GM12878 (cell line): ENCODE results near the gene NCKAP5. TPM values are rescaled to one million over a fixed set of nuclear protein-coding genes. Genes with fewer than 3 reads are reported as not detected.

Source experiments
- IRF4 ChIP-seq: IDR thresholded peaks from 2 replicates; pipeline ENCODE4 v1.6.1; 2011; ENCODE audit warnings: low read depth, low read length
- MEF2A ChIP-seq: IDR thresholded peaks from 2 replicates; pipeline ENCODE4 v1.6.1; 2011; ENCODE audit warnings: low read depth, mild to moderate bottlenecking, low read length, moderate library complexity; ENCODE audit not compliant: insufficient read depth
- MYC ChIP-seq: IDR thresholded peaks from 2 replicates; pipeline ENCODE4 v1.6.1; 2011; ENCODE audit warnings: mild to moderate bottlenecking, low read length, moderate library complexity, inconsistent platforms; ENCODE audit not compliant: insufficient read depth, insufficient replicate concordance, insufficient read length, severe bottlenecking
- RBBP5 ChIP-seq: fragments of 200-600 bp; sonication (generic); conservative IDR thresholded peaks from 2 replicates; pipeline ENCODE4 v1.6.1; 2016
- RELB ChIP-seq: fragments of 450-650 bp; IDR thresholded peaks from 2 replicates; pipeline ENCODE4 v1.6.1; 2017; ENCODE audit warnings: low read depth, mild to moderate bottlenecking, moderate library complexity
- TCF7 ChIP-seq: IDR thresholded peaks from 2 replicates; pipeline ENCODE4 v1.6.1; 2014; ENCODE audit warnings: antibody characterized with exemption, borderline replicate concordance
- polyA plus RNA-seq, 11 experiments: library from polyadenylated mRNA; depleted of rRNA in 4 of 11; unstranded in 6 of 11; stranded (reverse) in 5 of 11; fragments of >200 nt; fragmentation: Nextera tagmentation in 4 of 11; fragmentation: Illumina TruSeq in 1 of 11; extraction: Ambion mirVana in 4 of 11; extraction: Trizol in 1 of 11; gene quantifications; 1 replicate in 1 of 11; 2 replicates in 10 of 11; pipeline versions ENCODE4 v1.2.1 to v1.2.3, GENCODE V29; 2011 to 2016; ENCODE audit warnings: inconsistent platforms in 2 of 11, missing spikeins in 2 of 11, low read depth in 1 of 11
- total RNA-seq, 4 experiments: library from RNA; depleted of rRNA in 3 of 4; stranded (reverse); fragments of >200 nt in 3 of 4; fragmentation: Illumina TruSeq in 1 of 4; extraction: Trizol in 1 of 4; gene quantifications; 2 replicates each; pipeline versions ENCODE4 v1.2.1 to v1.2.3, GENCODE V29; 2013 to 2021
- TF ChIP-seq, protein P1 (sequence below): fragments of 450-650 bp; IDR thresholded peaks from 2 replicates; pipeline ENCODE4 v1.6.1; 2017; ENCODE audit warnings: mild to moderate bottlenecking, moderate library complexity
- TF ChIP-seq, protein P2 (sequence below): IDR thresholded peaks from 2 replicates; pipeline ENCODE4 v1.6.1; 2011; ENCODE audit warnings: low read depth, mild to moderate bottlenecking, low read length, moderate library complexity, borderline replicate concordance; ENCODE audit errors: extremely low read depth

The NCKAP5 gene
- total and polyA plus RNA-seq, 10 of the 15 experiments (the other 5 are each of a cell fraction or from before 2014, with no cell fraction given), result 0.06 to 0.44 (median 0.16) TPM

GRCh38 chr2:133334923-133335322, 233.3 kb downstream of the NCKAP5 start (continued):
- TF ChIP-seq, protein P1, sequence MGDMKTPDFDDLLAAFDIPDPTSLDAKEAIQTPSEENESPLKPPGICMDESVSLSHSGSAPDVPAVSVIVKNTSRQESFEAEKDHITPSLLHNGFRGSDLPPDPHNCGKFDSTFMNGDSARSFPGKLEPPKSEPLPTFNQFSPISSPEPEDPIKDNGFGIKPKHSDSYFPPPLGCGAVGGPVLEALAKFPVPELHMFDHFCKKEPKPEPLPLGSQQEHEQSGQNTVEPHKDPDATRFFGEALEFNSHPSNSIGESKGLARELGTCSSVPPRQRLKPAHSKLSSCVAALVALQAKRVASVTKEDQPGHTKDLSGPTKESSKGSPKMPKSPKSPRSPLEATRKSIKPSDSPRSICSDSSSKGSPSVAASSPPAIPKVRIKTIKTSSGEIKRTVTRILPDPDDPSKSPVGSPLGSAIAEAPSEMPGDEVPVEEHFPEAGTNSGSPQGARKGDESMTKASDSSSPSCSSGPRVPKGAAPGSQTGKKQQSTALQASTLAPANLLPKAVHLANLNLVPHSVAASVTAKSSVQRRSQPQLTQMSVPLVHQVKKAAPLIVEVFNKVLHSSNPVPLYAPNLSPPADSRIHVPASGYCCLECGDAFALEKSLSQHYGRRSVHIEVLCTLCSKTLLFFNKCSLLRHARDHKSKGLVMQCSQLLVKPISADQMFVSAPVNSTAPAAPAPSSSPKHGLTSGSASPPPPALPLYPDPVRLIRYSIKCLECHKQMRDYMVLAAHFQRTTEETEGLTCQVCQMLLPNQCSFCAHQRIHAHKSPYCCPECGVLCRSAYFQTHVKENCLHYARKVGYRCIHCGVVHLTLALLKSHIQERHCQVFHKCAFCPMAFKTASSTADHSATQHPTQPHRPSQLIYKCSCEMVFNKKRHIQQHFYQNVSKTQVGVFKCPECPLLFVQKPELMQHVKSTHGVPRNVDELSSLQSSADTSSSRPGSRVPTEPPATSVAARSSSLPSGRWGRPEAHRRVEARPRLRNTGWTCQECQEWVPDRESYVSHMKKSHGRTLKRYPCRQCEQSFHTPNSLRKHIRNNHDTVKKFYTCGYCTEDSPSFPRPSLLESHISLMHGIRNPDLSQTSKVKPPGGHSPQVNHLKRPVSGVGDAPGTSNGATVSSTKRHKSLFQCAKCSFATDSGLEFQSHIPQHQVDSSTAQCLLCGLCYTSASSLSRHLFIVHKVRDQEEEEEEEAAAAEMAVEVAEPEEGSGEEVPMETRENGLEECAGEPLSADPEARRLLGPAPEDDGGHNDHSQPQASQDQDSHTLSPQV, result no peak
- TF ChIP-seq RBBP5 (no peak), TCF7 (no peak), MYC (no peak), MEF2A (no peak), IRF4 (no peak), RELB (no peak)
- TF ChIP-seq, protein P2, sequence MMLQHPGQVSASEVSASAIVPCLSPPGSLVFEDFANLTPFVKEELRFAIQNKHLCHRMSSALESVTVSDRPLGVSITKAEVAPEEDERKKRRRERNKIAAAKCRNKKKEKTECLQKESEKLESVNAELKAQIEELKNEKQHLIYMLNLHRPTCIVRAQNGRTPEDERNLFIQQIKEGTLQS, result no peak
